ENCODE results near the gene SLC6A6.
A peak's percentile ranks its signal among the peaks of the same experiment; 100 is the strongest.

SLC6A6 gene

GRCh38 chr3:14402304-14402811 is at the start of gene SLC6A6:
Gene SLC6A6 (plus strand): TSS chr3:14402606. CDS start chr3:14443635, 41,029 bp downstream.
- DNase-seq, result peak; percentile 88

GRCh38 chr3:14353502-14353901 is 48.9 kb upstream of the SLC6A6 start:
- DNase-seq, result no peak

GRCh38 chr3:14357463-14357862 is 44.9 kb upstream of the SLC6A6 start:
- no peak for DNase-seq

DNA sequence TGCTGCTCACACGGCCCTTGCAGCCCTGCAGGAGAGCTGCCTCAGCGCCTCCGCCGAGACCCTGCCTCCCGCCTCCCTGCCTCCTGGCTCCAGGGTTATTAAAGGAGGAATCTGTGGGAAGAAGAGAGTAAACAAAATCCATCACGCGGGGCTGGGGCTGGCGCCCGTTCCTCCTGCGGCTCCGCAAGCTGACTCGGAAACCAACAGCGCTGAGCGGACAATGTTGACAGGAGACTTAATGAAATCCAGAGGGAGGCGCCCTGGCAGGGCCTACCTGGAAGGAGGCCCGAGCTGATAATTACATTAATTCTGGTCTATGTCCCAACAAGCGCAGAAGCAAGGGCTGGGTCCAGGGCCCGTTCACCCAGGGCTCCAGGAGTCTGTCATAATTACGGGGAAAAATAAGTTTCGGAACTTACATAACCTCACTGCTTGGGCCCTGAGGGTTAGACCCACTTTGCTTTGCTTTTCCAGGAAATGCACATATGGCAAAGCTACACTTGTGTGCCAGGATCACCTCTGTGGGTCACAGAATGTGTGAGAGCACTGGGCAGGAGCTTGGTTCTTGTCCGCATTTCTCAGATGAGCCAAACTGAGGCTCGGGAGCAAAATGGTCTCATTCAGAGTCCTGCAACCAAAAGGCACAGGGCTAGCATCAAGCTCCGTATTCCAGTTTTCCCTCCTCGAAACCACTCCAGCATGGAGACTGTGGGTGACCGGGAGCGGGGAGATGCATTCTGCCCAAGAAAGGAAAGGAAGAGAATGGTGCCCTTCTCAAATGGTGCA is 43.8 kb upstream of the SLC6A6 start:
- DNase-seq, result no peak

- no peak for DNase-seq
Measured at GRCh38 chr3:14359348-14359747, 43.1 kb upstream of the SLC6A6 start.

- DNase-seq, result no peak
Measured at GRCh38 chr3:14360123-14360881, 42.1 kb upstream of the SLC6A6 start.

DNA sequence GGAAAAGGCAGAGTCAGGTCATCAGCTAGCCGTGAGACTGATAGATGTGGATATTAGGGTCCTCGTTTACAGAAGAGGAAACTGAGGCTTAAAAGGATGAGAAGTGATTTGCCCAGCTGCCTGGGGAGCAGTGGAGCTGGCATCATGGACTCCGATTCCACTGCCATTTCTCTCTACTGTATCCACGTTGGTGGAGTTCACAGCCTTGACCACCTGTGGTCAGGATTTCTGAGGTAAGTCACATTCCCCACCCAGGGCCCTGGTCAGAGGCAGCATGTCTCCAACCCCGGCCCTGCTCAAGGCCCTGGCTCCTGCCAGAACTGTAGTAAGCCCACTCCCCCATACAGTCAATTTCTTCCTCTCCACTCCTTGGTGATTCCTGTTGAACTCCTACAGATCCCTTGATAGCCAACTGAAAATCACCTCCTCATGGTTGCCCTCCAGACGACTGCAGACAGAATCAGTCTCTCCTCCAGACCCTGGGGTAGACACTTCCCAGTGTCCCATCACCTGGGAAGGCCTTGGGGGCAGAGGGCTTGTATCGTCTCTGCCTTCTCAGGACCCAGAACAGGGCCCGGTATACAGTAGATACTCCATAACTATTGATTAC is 41.2 kb upstream of the SLC6A6 start:
- no peak for DNase-seq

GRCh38 chr3:14362890-14363289 is 39.5 kb upstream of the SLC6A6 start:
- no peak for DNase-seq

- DNase-seq, result no peak
Measured at GRCh38 chr3:14363379-14363778, 39.0 kb upstream of the SLC6A6 start.

GRCh38 chr3:14363991-14364390 is 38.4 kb upstream of the SLC6A6 start:
- no peak for DNase-seq

DNA sequence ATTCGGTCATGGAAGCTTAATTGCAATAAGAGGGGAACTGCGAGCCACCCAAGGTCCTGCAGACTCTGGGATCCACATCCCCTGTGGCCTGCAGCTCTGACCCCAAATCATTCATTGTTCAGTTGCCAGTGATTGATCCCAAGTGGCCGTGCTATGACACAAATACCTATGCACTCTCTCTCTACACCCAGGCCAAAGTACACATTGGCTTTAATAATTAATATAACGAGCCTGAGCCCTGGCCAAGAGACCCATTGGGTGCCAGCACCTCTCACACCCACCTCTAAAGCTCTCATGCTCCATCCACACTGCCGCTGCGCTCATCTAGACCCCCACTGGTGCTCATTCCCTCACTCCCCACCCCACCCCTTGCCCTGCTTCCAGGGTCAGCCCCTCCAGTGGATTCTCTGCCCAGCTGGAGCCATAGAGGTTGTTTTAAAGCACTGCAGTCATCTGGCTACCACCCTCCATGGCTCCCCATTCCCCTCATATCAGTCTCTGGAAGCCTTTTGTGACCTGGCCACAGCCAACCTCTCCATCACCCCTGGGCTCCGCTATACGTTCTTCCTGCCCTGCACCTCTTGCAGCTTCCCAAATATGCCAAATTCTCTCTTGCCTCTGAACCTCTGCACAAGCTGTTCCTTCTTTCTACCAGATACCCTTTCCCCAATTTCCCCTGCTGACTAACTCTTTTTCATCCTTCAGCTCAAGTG is 37.7 kb upstream of the SLC6A6 start:
- no peak for DNase-seq

DNA sequence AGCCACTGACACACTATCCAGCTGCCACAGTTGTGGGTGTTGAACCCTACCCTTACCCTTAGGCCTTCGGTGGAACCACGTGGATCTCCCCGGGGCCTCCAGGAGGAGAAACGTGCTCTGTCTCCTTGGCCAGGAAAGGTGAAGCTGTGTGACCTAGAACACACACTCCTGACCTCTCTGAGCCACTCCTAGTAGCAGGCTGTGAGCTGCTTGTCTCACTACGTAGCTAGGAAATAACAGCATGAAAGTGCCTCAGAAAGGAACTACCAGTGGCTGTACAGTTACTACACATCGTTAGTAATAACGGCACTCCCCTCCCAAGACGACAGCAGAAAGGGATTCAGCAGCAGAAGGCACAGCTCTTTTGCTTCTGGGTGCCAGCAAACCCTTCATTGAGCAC is 36.2 kb upstream of the SLC6A6 start:
- no peak for DNase-seq

DNA sequence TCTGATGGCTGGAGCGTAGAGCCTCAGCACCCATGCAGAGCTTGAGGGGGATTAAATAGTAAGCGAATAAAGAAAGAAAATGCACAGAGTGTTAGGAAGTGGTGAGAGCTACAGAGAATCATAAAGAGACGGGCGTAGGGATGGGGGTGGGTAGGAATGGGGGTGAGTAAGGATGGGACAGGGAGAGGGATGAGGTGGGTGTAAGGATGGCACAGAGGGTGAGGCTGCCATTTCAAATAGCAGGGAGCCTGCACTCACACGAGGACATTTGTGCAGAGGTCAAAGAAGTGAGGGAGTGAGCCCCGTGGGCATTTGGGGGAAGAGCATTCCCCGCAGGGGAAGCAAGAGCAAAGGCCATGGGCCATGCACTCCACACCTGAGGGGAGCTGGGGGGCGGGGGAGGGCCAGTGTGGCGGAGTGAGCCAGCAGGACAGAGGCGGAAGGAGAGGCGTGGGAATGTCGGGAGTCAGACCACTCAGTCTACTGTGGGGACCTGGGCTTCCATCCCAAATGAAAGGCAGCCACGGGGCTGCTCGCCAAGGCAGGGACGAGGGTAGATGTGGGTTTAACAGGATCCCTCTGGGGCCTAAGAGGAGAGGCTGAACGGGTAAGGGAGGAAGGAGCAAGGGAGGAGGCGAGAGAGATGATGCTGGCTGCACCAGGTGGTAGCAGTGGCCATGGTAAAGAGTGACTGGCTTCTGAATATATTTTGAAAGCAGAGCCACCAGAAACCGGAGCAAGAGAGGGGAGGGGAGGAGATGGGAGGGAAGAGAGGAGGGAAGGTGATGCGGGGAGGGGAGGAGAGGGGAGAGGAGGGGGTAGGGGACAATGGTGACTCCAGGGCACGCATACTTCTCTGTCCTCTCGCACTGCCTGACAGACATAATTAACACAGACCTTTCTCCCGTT is 35.2 kb upstream of the SLC6A6 start:
- no peak for DNase-seq

GRCh38 chr3:14368146-14368545 is 34.3 kb upstream of the SLC6A6 start:
- DNase-seq, result no peak

GRCh38 chr3:14368885-14369284 is 33.5 kb upstream of the SLC6A6 start:
- DNase-seq, result no peak

DNA sequence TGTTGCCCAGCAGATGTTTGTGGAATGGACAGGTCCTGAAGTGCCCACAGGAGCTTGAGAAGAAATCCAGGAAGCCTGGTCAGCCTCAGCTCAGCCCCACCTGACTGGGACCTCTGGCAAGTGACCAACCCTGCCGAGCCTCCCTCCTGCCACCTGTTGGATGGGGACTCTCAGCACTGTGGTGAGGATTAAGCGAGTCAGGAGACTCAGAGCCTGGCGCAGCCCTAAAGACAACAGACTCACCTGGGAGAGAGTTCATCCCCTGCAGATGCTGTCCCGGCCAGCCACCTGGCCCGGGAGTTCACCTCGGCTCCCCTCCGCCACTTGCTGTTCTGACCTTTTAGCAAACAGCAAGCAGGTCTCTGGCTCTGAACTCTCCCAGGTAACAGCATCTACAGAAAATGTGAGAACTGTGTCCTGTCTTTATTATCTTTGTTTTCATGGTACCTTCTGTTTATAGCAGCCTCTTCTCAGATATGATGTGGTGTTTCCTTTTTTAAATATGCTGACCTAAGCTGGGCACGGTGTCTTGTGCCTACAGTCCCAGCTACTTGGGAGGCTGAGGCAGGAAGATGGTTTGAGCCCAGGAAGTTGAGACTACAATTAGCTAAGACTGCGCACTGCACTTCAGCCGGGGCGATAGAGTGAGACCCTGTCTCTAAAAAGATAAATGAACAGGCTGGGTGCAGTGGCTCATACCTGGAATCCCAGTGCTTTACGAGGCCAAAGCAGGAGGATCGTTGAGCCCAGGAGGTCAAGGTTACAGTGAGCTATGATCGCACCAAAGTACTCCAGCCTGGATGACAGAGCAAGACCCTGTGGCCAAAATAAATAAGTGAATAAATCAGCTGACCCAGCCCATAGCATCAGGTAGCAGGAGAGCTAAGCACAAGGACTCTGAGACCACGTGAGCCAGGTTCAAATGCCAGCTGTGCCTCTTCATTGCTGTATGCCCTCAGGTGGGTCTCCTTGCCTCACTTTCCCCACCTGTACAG is 32.4 kb upstream of the SLC6A6 start:
- DNase-seq, result no peak

GRCh38 chr3:14370720-14371572 is 31.5 kb upstream of the SLC6A6 start:
- no peak for DNase-seq

DNA sequence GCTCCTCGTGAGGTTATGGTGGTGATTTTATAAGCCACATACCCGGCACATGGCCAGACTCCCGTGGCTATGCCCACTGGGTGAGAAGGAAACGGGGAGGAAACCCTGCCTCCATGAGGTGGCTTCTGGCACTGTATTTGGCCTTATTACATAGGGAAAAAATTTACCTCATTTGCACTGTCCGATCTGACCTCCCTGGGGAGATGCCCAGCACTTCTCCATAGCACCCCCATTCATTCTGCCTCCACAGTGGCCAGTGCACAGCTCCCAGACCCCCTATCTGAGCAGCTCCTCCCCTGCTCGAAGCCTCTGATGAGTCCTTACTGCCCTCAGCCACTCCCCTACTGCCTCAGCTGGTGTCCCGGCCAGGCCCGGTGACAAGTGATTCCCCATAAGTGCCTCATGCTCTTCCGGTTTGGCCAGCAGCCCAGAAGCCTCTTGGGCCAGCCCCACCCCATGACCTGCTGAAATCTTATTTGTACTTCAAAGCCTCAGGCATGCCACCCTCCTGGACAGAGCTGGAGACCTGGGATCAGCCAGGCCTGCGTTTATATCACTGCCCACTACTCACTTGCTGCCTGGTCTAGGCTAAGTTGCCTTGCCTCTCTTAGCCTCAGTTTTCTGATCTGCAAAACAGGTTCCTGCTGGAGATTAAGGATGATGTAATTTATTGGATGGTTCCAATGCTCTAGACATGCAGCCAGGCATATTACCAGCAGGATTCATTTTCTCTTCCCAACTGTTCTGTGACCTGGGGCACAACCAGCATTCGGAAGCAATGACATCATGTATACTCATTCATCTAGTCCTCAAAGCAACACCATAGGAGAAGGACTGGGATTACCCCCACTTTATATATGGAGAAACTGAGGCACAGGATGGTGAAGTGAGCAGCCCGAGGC is 30.6 kb upstream of the SLC6A6 start:
- peak; percentile 64 for DNase-seq

DNA sequence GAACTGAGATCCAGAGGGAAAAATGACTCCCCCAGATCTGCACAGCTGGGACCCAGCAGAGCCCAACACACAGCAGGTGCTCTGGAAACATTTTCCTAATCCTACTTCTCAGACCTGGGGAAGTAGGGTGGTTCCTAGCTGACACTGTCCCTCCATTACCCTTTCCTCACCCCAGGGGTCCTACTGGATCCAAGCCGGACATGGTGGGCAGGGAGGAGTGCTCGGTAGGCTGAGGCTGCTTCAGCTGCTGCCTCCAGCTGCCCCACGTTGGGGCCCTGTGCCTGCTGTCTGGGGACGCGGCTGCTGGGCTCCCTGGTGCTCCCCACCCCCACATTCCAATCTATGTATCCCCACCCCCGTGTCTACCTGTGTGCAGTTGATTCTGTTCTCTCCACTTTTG is 29.8 kb upstream of the SLC6A6 start:
- no peak for DNase-seq
